ENCODE results near the gene RANBP1. TPM values are rescaled to one million over a fixed set of nuclear protein-coding genes. Genes with fewer than 3 reads are reported as not detected.

RANBP1 gene
- polyA plus RNA-seq, 1 donor (not counting 4 experiments of a cell fraction or from before 2014, with no cell fraction given), result 193 TPM

- dilution Hi-C loops (cut with MboI; ENCODE audit: extremely low pct_ligation_motif_present, low sequenced_read_pairs), result no loop called here
- TF ChIP-seq EZH2 (IDR thresholded peaks at IDR 0.05; ENCODE audit: low read length) (no peak), CTCF (optimal IDR thresholded peaks at IDR 0.05 in 1 of 3, IDR thresholded peaks at IDR 0.05 in 1 of 3, conservative IDR thresholded peaks at IDR 0.05 in 1 of 3; ENCODE audit: extremely low read depth in 1 of 3, insufficient read depth in 2 of 3, low read length in 3 of 3) (no peak)
- H3K27me3 ChIP-seq (ENCODE audit: control insufficient read depth, extremely low read depth, insufficient read depth, low read length), result no peaks in the 10 kb centered on the region
- H3K27ac ChIP-seq (ENCODE audit: control insufficient read depth, insufficient read depth, low read length), result no peak overlapping the region
- H3K4me1 ChIP-seq (ENCODE audit: control insufficient read depth, extremely low read depth, insufficient read depth, low read length), result no peaks in the 10 kb centered on the region
- no peak overlapping the region for H3K4me2 ChIP-seq (ENCODE audit: control insufficient read depth, extremely low read depth, insufficient read depth, low read depth, low read length)
- no peak overlapping the region for H3K4me3 ChIP-seq (ENCODE audit: control insufficient read depth in 2 of 3, extremely low read depth in 1 of 3, insufficient read depth in 2 of 3, low read depth in 1 of 3, low read length in 3 of 3)
- H3K9ac ChIP-seq (ENCODE audit: control insufficient read depth, extremely low read depth, insufficient read depth, low read length), result no peak overlapping the region
- no peak overlapping the region for H2AFZ ChIP-seq (ENCODE audit: control insufficient read depth, low read length)
- no peaks in the 10 kb centered on the region for H4K20me1 ChIP-seq (ENCODE audit: control insufficient read depth, extremely low read depth, insufficient read depth, low read length)
- peaks cover 0 to 2% of the 10 kb centered on the region in 2 experiments for H3K36me3 ChIP-seq (ENCODE audit: control insufficient read depth in 2 of 2, extremely low read depth in 1 of 2, insufficient read depth in 2 of 2, low read length in 2 of 2)
- no peak for DNase-seq (ENCODE audit: low read depth, low spot score)
- no peaks in the 10 kb centered on the region for H3K9me1 ChIP-seq (ENCODE audit: control insufficient read depth, extremely low read depth, insufficient read depth, low read length)
- FAIRE-seq, result no peak
- no peaks in the 10 kb centered on the region for H3K9me3 ChIP-seq (ENCODE audit: control insufficient read depth, low read depth, low read length)
- H3K79me2 ChIP-seq (ENCODE audit: control insufficient read depth, insufficient read depth, low read length), result no peaks in the 10 kb centered on the region
Observed at GRCh38 chr22:20151276-20151588, 35.3 kb downstream of the RANBP1 start.

GRCh38 chr22:20152464-20152890 is 36.6 kb downstream of the RANBP1 start:
- dilution Hi-C loops (cut with MboI; ENCODE audit: extremely low pct_ligation_motif_present, low sequenced_read_pairs), result no loop called here
- no peaks in the 10 kb centered on the region for H4K20me1 ChIP-seq (ENCODE audit: control insufficient read depth, extremely low read depth, insufficient read depth, low read length)
- no peak for TF ChIP-seq EZH2 (IDR thresholded peaks at IDR 0.05; ENCODE audit: low read length)
- TF ChIP-seq CTCF (optimal IDR thresholded peaks at IDR 0.05 in 1 of 3, IDR thresholded peaks at IDR 0.05 in 1 of 3, conservative IDR thresholded peaks at IDR 0.05 in 1 of 3; ENCODE audit: extremely low read depth in 1 of 3, insufficient read depth in 2 of 3, low read length in 3 of 3), result no peak
- H3K79me2 ChIP-seq (ENCODE audit: control insufficient read depth, insufficient read depth, low read length), result no peaks in the 10 kb centered on the region
- no peak overlapping the region for H2AFZ ChIP-seq (ENCODE audit: control insufficient read depth, low read length)
- FAIRE-seq (no peak), DNase-seq (ENCODE audit: low read depth, low spot score) (no peak)
- peaks cover 0 to 1% of the 10 kb centered on the region in 2 experiments for H3K36me3 ChIP-seq (ENCODE audit: control insufficient read depth in 2 of 2, extremely low read depth in 1 of 2, insufficient read depth in 2 of 2, low read length in 2 of 2)
- H3K27ac ChIP-seq (ENCODE audit: control insufficient read depth, insufficient read depth, low read length), result no peak overlapping the region
- H3K27me3 ChIP-seq (ENCODE audit: control insufficient read depth, extremely low read depth, insufficient read depth, low read length), result no peaks in the 10 kb centered on the region
- no peaks in the 10 kb centered on the region for H3K9me3 ChIP-seq (ENCODE audit: control insufficient read depth, low read depth, low read length)
- H3K4me1 ChIP-seq (ENCODE audit: control insufficient read depth, extremely low read depth, insufficient read depth, low read length), result no peaks in the 10 kb centered on the region
- H3K4me2 ChIP-seq (ENCODE audit: control insufficient read depth, extremely low read depth, insufficient read depth, low read depth, low read length), result no peak overlapping the region
- no peak overlapping the region for H3K4me3 ChIP-seq (ENCODE audit: control insufficient read depth in 2 of 3, extremely low read depth in 1 of 3, insufficient read depth in 2 of 3, low read depth in 1 of 3, low read length in 3 of 3)
- H3K9ac ChIP-seq (ENCODE audit: control insufficient read depth, extremely low read depth, insufficient read depth, low read length), result no peak overlapping the region
- H3K9me1 ChIP-seq (ENCODE audit: control insufficient read depth, extremely low read depth, insufficient read depth, low read length), result no peaks in the 10 kb centered on the region

All from keratinocyte (primary cell).